Astrocyte (in vitro differentiated cells and primary cell): ENCODE data around the gene STUM. TPM values are rescaled to one million over a fixed set of nuclear protein-coding genes. Genes with fewer than 3 reads are reported as not detected.

Experiments
- DNase-seq: peaks from one replicate; pipeline ENCODE4 v3.0.0-alpha.2; 2010; ENCODE audit warnings: low read depth
- FAIRE-seq: peaks from 2 replicates; lab custom pipeline; 2011; peaks lifted over from hg19 to GRCh38; lab: Jason Lieb, UNC
- H2AFZ ChIP-seq: 2 replicates; pipeline ENCODE4 v1.6.0; 2012; ENCODE audit warnings: low read depth, low read length, inconsistent platforms
- H3K27ac ChIP-seq: 2 replicates; pipeline ENCODE4 v1.5.1; 2011; ENCODE audit warnings: low read depth, low read length, inconsistent platforms
- H3K27me3 ChIP-seq: 2 replicates; pipeline ENCODE4 v1.6.0; 2011; ENCODE audit warnings: low read length, inconsistent platforms; ENCODE audit not compliant: insufficient read depth
- H3K36me3 ChIP-seq: 2 replicates; pipeline ENCODE4 v1.5.1; 2011; ENCODE audit warnings: low read length, inconsistent platforms; ENCODE audit not compliant: insufficient read depth
- H3K4me1 ChIP-seq: 2 replicates; pipeline ENCODE4 v1.5.1; 2011; ENCODE audit warnings: low read length, inconsistent platforms; ENCODE audit not compliant: insufficient read depth
- H3K4me2 ChIP-seq: 2 replicates; pipeline ENCODE4 v1.6.0; 2012; ENCODE audit warnings: low read length, inconsistent platforms
- H3K4me3 ChIP-seq: 2 replicates; pipeline ENCODE4 v1.5.1; 2011; ENCODE audit warnings: low read depth, mild to moderate bottlenecking, low read length, inconsistent platforms; ENCODE audit not compliant: insufficient read depth
- H3K79me2 ChIP-seq: 2 replicates; pipeline ENCODE4 v1.6.0; 2012; ENCODE audit warnings: mild to moderate bottlenecking, low read length, inconsistent platforms; ENCODE audit not compliant: insufficient read depth
- H3K9ac ChIP-seq: 2 replicates; pipeline ENCODE4 v1.6.0; 2012; ENCODE audit warnings: mild to moderate bottlenecking, low read length, inconsistent platforms
- H3K9me3 ChIP-seq: 2 replicates; pipeline ENCODE4 v1.5.1; 2012; ENCODE audit warnings: low read depth, mild to moderate bottlenecking, low read length, inconsistent platforms; ENCODE audit not compliant: insufficient read depth
- H4K20me1 ChIP-seq: 2 replicates; pipeline ENCODE4 v1.6.0; 2012; ENCODE audit warnings: low read length, inconsistent platforms; ENCODE audit not compliant: insufficient read depth
- H3K27ac Mint-ChIP-seq: one replicate; pipeline ENCODE4 v1.8.0; 2021; ENCODE audit warnings: mild to moderate bottlenecking, mixed read lengths; ENCODE audit not compliant: unreplicated experiment
- H3K27me3 Mint-ChIP-seq: one replicate; pipeline ENCODE4 v1.8.0; 2021; ENCODE audit warnings: low read depth, mixed read lengths; ENCODE audit not compliant: unreplicated experiment
- H3K36me3 Mint-ChIP-seq: one replicate; pipeline ENCODE4 v1.8.0; 2021; ENCODE audit warnings: low read depth, mixed read lengths; ENCODE audit not compliant: unreplicated experiment
- H3K4me1 Mint-ChIP-seq: one replicate; pipeline ENCODE4 v1.8.0; 2021; ENCODE audit warnings: low read depth, mixed read lengths; ENCODE audit not compliant: unreplicated experiment
- H3K4me3 Mint-ChIP-seq: one replicate; pipeline ENCODE4 v1.8.0; 2021; ENCODE audit warnings: mild to moderate bottlenecking, moderate library complexity, mixed read lengths; ENCODE audit not compliant: unreplicated experiment
- H3K9me3 Mint-ChIP-seq: one replicate; pipeline ENCODE4 v1.8.0; 2021; ENCODE audit warnings: mild to moderate bottlenecking, mixed read lengths; ENCODE audit not compliant: unreplicated experiment
- EZH2 ChIP-seq: IDR thresholded peaks from 2 replicates; pipeline ENCODE4 v1.6.1; 2012; ENCODE audit warnings: mild to moderate bottlenecking, low read length, inconsistent platforms; ENCODE audit not compliant: insufficient read depth
- total RNA-seq: library from RNA; stranded (reverse); gene quantifications from 2 replicates; pipeline ENCODE4 v1.2.1, GENCODE V29; 2021
- TF ChIP-seq, protein P1 (sequence below): IDR thresholded peaks from 2 replicates; pipeline ENCODE4 v1.5.1; 2011; ENCODE audit warnings: low read depth, mild to moderate bottlenecking, inconsistent platforms, low read length, moderate library complexity; ENCODE audit not compliant: insufficient read depth

Gene STUM
- total RNA-seq, 1 donor from 2014 or later: not detected

DNA sequence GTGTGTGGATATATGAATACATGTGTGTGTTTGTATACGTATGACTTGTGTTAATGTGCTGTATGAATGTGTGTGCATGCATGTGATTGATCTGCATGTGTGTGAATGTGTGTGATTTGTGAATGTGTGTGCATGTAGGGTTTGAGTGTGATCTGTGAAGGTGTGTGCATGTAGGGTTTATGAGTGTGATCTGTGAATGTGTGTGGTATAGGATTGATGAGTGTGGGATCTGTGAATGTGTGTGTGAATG lies 88.2 kb downstream of the STUM start:
- no peak for FAIRE-seq
- Mint-ChIP-seq H3K36me3 (peaks cover 9% of the 10 kb centered on the region), H3K27ac (no peak overlapping the region), H3K4me3 (no peak overlapping the region), H3K4me1 (peaks cover 3% of the 10 kb centered on the region), H3K27me3 (peaks cover 11% of the 10 kb centered on the region), H3K9me3 (no peaks in the 10 kb centered on the region)
- Histone ChIP-seq H3K9ac (no peak overlapping the region), H3K4me1 (no peaks in the 10 kb centered on the region), H3K4me2 (no peak overlapping the region), H3K36me3 (no peaks in the 10 kb centered on the region), H3K9me3 (no peaks in the 10 kb centered on the region), H4K20me1 (no peaks in the 10 kb centered on the region), H3K27ac (no peak overlapping the region), H2AFZ (no peak overlapping the region), H3K4me3 (no peak overlapping the region), H3K27me3 (no peaks in the 10 kb centered on the region), H3K79me2 (no peaks in the 10 kb centered on the region)
- no peak for DNase-seq
- TF ChIP-seq, protein P1, sequence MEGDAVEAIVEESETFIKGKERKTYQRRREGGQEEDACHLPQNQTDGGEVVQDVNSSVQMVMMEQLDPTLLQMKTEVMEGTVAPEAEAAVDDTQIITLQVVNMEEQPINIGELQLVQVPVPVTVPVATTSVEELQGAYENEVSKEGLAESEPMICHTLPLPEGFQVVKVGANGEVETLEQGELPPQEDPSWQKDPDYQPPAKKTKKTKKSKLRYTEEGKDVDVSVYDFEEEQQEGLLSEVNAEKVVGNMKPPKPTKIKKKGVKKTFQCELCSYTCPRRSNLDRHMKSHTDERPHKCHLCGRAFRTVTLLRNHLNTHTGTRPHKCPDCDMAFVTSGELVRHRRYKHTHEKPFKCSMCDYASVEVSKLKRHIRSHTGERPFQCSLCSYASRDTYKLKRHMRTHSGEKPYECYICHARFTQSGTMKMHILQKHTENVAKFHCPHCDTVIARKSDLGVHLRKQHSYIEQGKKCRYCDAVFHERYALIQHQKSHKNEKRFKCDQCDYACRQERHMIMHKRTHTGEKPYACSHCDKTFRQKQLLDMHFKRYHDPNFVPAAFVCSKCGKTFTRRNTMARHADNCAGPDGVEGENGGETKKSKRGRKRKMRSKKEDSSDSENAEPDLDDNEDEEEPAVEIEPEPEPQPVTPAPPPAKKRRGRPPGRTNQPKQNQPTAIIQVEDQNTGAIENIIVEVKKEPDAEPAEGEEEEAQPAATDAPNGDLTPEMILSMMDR: no peak
- no peak for TF ChIP-seq EZH2

DNA sequence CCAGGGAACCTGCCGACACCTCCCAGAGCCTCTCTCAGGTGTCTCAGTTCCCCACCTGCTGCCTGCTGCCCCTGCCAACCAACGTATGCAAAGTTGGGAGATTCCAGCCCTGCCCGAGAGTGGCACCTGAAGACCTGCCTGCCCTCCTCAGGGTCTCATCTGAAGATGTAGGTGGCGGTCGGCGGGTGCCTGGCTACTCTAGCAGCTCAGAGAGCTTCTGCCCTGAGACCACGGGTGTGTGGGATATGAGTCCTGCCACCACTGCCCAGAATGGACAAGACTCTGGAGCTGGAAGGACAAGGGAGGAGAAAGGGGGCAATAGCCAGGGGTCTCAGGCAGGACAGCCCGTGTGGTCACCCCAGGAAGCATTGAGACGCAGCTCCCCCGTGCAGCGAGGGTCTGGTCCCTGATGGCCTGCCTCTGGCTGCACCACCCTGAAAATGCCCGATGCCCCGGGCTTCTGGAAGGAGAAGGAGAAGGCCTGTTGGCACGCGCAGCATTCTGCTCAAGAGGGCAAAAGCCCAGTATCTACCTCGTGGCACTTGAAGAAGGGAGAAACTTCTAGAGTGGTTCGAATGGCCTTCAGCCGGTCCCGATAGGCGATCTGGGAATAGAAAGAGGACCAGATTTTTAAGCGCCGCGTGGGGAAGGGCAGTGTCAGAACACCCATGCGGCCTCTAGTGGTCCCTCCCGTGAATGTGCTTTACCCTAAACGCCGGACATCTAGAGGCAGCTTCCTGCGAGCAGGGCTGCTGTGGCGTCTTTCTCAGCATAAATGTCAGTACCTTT lies 88.8 kb downstream of the STUM start:
- Mint-ChIP-seq H3K27ac (no peak overlapping the region), H3K36me3 (peaks cover 9% of the 10 kb centered on the region), H3K9me3 (no peaks in the 10 kb centered on the region), H3K4me1 (peaks cover 3% of the 10 kb centered on the region), H3K27me3 (peaks cover 11% of the 10 kb centered on the region), H3K4me3 (no peak overlapping the region)
- Histone ChIP-seq H3K27me3 (no peaks in the 10 kb centered on the region), H3K36me3 (no peaks in the 10 kb centered on the region), H3K9ac (no peak overlapping the region), H3K4me1 (no peaks in the 10 kb centered on the region), H4K20me1 (no peaks in the 10 kb centered on the region), H3K4me2 (no peak overlapping the region), H2AFZ (no peak overlapping the region), H3K27ac (no peak overlapping the region), H3K9me3 (no peaks in the 10 kb centered on the region), H3K79me2 (no peaks in the 10 kb centered on the region), H3K4me3 (no peak overlapping the region)
- DNase-seq (no peak), FAIRE-seq (no peak)
- no peak for TF ChIP-seq EZH2
- TF ChIP-seq, protein P1: peak; percentile 23

DNA sequence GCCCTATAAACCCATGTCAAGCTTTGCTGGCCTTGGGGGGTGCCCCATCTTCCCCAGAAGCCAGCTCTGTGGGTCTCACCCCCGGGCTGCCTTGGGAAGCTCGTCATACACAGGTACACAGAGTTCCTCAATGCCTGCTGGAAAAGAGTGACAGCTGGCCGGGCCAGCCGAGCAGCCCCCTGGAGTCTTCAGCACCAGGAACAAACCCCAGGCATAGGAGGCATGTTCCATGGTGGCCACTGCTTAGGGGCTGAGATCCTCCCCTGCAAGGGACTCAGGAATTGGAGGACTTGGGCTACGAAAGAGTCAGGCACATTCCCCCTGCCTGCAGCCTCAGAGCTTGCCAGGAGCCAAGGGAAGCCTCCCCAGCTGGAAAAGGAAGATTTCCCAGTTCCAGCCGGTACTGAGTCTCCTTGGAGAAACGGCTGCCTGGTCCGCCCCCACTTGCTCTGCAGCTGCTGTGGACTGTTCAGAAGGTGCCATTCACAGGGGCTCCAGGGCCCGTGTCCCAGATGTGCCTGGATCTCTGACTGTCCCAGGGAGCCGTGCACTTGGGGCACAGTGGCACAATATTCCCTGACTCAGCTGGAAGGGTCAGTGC lies 89.5 kb downstream of the STUM start:
- Histone ChIP-seq H3K27me3 (no peaks in the 10 kb centered on the region), H3K4me1 (peaks cover 6% of the 10 kb centered on the region), H2AFZ (no peak overlapping the region), H3K9me3 (no peaks in the 10 kb centered on the region), H4K20me1 (no peaks in the 10 kb centered on the region), H3K4me2 (no peak overlapping the region), H3K27ac (no peak overlapping the region), H3K4me3 (no peak overlapping the region), H3K79me2 (no peaks in the 10 kb centered on the region), H3K9ac (no peak overlapping the region), H3K36me3 (no peaks in the 10 kb centered on the region)
- Mint-ChIP-seq H3K9me3 (no peaks in the 10 kb centered on the region), H3K36me3 (peaks cover 9% of the 10 kb centered on the region), H3K27ac (no peak overlapping the region), H3K4me3 (no peak overlapping the region), H3K4me1 (peaks cover 7% of the 10 kb centered on the region), H3K27me3 (peaks cover 8% of the 10 kb centered on the region)
- TF ChIP-seq, protein P1: no peak
- TF ChIP-seq EZH2: no peak
- FAIRE-seq (no peak), DNase-seq (no peak)
